HCT116 (cell line): ENCODE data around the gene TFE3.

Source experiments
- EZH2 ChIP-seq: fragments of 200-600 bp; sonication (generic); IDR thresholded peaks from 2 replicates; pipeline ENCODE4 v1.6.1; 2017; ENCODE audit warnings: antibody characterized with exemption, mixed run types
- JUND ChIP-seq: IDR thresholded peaks from 2 replicates; pipeline ENCODE4 v1.6.1; 2012
- POLR2A ChIP-seq: IDR thresholded peaks from 2 replicates; pipeline ENCODE4 v1.7.0; 2011; ENCODE audit warnings: borderline replicate concordance; ENCODE audit not compliant: insufficient read depth, insufficient read length; ENCODE audit errors: extremely low read depth
- YY1 ChIP-seq: IDR thresholded peaks from 2 replicates; pipeline ENCODE4 v1.6.1; 2011; ENCODE audit warnings: low read length, low read depth, moderate library complexity, mild to moderate bottlenecking; ENCODE audit not compliant: insufficient replicate concordance; ENCODE audit errors: extremely low read depth
- ZNF274 ChIP-seq: fragments of 200-500 bp; sonication (Bioruptor generic); IDR thresholded peaks from 2 replicates; pipeline ENCODE4 v1.6.1; 2014; ENCODE audit warnings: mild to moderate bottlenecking, low read depth, low read length, inconsistent platforms
- TF ChIP-seq, protein P1 (sequence below), 3 experiments: fragments of 200-600 bp in 1 of 3; sonication (generic) in 1 of 3; IDR thresholded peaks in 2 of 3; conservative IDR thresholded peaks in 1 of 3; 2 replicates each; pipeline ENCODE4 v1.5.1; 2012 to 2017; ENCODE audit warnings: low read depth in 2 of 3, low read length in 2 of 3, antibody characterized with exemption in 1 of 3, borderline replicate concordance in 1 of 3, control low read depth in 1 of 3, mild to moderate bottlenecking in 1 of 3, mixed read lengths in 1 of 3, mixed run types in 1 of 3, moderate library complexity in 1 of 3; ENCODE audit not compliant: insufficient read depth in 1 of 3

DNA sequence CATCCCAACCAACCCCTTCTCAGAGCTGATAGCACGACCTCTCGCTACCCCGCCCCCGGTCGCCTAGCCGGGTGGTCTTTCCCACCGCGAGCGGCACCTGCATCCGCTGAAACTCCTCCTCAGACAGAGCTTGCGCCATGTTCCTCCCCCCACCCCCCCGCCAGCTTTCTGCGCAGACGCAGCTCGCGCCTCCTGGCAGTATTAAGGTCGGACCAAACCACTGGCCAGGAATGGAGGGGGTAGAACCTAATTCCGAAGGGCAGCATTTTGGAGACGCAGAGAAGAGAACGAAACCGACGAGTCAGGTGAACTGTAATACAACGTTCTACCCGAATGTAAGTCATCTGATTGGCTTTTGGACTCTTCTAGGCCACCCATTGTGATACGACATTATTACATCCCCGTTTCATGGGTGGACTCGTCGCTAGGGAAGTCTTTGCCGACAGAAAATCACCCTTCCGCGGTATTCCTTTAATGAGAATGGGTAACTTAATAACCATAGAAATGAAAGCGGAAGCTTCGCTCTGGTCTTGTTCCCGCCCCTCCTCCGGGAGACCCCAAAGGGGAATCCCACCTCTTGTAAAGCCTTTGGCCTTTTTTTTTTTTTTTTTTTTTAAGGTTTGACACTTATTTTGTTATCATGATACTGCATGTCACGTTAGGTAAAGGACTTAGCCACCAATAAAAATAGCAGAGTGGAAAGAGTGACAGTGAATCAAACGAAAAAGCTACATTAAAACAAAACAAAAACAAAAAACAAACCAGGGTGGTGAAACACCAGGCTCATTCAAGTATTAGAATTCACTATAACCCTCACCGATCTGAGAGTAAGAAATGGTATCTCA, 40.8 kb downstream of the TFE3 start, which contains the start of gene GRIPAP1:
- TF ChIP-seq ZNF274 (no peak), JUND (peak; percentile 49), POLR2A (no peak), YY1 (peak; percentile 89), EZH2 (no peak)
- TF ChIP-seq, protein P1, sequence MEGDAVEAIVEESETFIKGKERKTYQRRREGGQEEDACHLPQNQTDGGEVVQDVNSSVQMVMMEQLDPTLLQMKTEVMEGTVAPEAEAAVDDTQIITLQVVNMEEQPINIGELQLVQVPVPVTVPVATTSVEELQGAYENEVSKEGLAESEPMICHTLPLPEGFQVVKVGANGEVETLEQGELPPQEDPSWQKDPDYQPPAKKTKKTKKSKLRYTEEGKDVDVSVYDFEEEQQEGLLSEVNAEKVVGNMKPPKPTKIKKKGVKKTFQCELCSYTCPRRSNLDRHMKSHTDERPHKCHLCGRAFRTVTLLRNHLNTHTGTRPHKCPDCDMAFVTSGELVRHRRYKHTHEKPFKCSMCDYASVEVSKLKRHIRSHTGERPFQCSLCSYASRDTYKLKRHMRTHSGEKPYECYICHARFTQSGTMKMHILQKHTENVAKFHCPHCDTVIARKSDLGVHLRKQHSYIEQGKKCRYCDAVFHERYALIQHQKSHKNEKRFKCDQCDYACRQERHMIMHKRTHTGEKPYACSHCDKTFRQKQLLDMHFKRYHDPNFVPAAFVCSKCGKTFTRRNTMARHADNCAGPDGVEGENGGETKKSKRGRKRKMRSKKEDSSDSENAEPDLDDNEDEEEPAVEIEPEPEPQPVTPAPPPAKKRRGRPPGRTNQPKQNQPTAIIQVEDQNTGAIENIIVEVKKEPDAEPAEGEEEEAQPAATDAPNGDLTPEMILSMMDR (IDR thresholded peaks at IDR 0.05 in 2 of 3, conservative IDR thresholded peaks at IDR 0.05 in 1 of 3; ENCODE audit: borderline replicate concordance in 1 of 3, insufficient read depth in 1 of 3, low read depth in 2 of 3, low read length in 2 of 3): no peak
